MM.1S (cell line): ENCODE data around the gene ITGA6.

ENCODE experiments used
- EZH2phosphoT487 ChIP-seq: fragments of 300-600 bp; sonication (generic); IDR thresholded peaks from 2 replicates; pipeline ENCODE4 v1.6.1; 2018; ENCODE audit warnings: antibody characterized with exemption, low read length
- TF ChIP-seq, protein P1 (sequence below): fragments of 300-600 bp; sonication (generic); IDR thresholded peaks from 2 replicates; pipeline ENCODE4 v1.5.1; 2016; ENCODE audit warnings: antibody characterized with exemption, low read length, mixed read lengths

GRCh38 chr2:172446474-172447063 is 19.2 kb downstream of the ITGA6 start:
- TF ChIP-seq, protein P1, sequence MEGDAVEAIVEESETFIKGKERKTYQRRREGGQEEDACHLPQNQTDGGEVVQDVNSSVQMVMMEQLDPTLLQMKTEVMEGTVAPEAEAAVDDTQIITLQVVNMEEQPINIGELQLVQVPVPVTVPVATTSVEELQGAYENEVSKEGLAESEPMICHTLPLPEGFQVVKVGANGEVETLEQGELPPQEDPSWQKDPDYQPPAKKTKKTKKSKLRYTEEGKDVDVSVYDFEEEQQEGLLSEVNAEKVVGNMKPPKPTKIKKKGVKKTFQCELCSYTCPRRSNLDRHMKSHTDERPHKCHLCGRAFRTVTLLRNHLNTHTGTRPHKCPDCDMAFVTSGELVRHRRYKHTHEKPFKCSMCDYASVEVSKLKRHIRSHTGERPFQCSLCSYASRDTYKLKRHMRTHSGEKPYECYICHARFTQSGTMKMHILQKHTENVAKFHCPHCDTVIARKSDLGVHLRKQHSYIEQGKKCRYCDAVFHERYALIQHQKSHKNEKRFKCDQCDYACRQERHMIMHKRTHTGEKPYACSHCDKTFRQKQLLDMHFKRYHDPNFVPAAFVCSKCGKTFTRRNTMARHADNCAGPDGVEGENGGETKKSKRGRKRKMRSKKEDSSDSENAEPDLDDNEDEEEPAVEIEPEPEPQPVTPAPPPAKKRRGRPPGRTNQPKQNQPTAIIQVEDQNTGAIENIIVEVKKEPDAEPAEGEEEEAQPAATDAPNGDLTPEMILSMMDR = no peak
- no peak for TF ChIP-seq EZH2phosphoT487
